K562 treated with DMSO at 1 percent for 48 hours (cell line): Measurements from ENCODE around the gene ERN1. TPM values are rescaled to one million over a fixed set of nuclear protein-coding genes. Genes with fewer than 3 reads are reported as not detected.

Experiments used
- total RNA-seq: library from RNA; unstranded; fragments of 300-600 nt; gene quantifications from 2 replicates; pipeline ENCODE4 v1.2.3, GENCODE V29; 2022; ENCODE audit warnings: low replicate concordance; ENCODE audit errors: extremely low read depth

ERN1 gene
- total RNA-seq = not detected in 2 replicates

DNA sequence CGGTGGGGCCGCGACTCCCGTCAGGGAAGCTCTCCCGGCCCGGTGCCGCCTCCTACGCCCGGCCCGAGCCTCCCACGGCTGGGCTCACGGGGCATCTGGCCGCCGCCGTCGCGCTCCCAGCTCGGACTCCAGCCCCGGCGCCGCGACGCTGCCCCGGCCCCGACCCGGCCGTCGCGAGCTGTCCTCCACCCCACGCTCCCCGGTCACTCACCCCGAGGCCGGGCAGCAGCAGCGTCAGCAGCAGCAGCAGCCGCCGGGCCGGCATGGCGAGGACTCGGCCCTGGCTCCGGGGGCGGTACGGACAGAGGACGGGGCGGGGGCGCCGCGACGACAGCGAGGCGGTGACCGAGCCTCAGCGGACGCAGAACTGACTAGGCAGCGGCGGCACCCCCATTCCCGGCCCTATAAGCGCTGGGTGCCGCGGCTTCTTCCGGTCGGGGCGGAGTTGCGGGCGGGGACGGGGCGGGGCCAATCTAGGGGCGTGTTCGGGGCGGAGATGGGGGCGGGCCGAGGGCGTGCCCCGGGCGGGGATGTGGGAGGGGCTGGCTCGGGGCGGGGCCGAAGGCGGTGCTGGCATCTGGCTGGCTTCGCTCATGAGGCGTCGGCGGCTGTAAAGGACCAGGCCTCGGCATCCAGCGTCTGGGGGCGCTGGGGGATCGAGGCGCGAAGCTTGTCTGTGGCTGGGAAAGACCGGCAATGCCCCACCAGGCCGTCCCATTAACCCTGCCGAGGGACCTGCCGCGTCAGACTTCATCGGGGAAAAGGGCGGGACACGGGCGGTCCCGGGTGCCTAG is at the start of gene ERN1:
Gene ERN1 (minus strand): TSS at position 380 of the 794 bp plus-strand sequence. CDS start 115 bp downstream, at position 265.

DNA sequence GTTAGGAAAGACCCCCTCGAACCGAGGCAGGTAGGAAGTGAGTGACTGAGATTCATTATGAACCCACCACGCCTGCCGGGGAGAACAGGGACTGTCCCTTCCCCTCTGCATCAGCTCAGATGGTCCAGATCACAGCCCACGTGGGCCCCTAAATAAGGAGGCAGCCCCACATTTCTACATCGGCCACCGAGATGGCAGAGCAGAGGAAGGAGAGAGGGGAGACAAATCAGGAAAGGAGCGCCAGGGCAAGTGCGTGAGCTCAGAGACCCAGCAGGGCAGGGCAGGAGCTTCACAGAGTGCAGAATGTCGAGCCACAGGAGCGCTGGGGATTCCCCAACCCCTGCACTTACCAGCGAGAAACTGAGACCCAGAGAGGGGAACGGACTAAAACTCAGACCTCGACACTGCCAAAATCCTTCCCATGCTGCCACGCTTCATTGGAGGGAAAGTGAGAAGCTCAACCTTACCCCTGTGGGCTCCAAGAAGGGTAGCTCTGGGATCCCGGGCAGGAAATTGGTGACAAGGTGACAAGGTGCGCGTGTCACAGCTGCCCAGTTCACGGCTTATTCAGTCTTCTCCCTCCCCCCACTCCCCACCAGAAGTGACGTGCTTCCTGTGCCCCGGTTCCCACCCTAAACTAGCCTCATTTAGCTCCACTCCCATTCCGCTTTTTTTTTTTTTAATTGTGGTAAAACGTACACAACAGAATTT is 109.7 kb downstream of the ERN1 start, which contains the start of gene ICAM2:
Gene ICAM2 (minus strand): TSS at position 578 of the 711 bp plus-strand sequence. CDS start 13,942 bp downstream, outside the sequence.

DNA sequence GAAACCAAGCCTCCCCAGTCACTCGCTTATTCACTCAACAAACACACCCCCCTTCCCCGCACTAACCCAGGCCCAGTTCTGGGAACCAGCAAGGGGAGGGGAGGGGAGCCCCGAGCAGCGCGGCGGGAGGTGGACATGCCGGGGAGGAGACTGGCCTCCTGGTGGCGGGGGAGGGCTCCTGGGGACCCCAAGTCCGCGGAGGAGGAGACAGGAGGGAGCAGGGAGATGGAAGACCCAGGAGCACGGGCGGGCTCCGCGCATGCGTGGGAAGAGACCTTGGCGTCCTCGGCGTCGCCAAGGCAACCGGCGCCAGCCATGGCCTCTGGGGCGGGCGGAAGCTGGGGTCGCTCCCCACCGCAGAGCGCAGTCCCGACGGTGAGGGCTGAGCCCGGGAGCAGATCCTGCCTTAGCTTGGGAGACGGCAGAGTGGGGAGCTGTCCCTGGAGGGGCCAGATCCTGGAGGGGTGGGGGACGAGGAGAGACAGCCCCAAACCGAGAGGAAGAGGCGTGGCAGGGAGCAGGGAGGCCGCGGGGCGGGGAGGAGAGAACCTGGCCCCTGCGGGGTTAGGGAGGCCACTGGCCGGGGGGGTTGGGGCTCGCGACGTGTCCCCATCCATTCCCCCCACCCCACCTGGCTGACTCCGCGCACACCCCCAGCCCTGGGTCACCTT is 131.8 kb downstream of the ERN1 start, which contains the start of gene PRR29:
Gene PRR29 (plus strand): TSS at position 302 of the 671 bp plus-strand sequence. CDS start 14 bp downstream, at position 316.

Other genes starting within 250 kb of the ERN1 start
- gene GH2, start 248.2 kb downstream of the ERN1 start, total RNA-seq = not detected in 2 replicates
- gene CSH1, start 233.6 kb downstream of the ERN1 start, total RNA-seq = not detected in 2 replicates
- gene CSHL1, start 218.9 kb downstream of the ERN1 start, total RNA-seq = not detected in 2 replicates
- not detected in 2 replicates for gene GH1, start 211.3 kb downstream of the ERN1 start, total RNA-seq
- not detected in 2 replicates for gene CD79B, start 197.8 kb downstream of the ERN1 start, total RNA-seq
- gene SCN4A, start 157.2 kb downstream of the ERN1 start, total RNA-seq = not detected in 2 replicates
- not detected in 2 replicates for gene PRR29, start 131.8 kb downstream of the ERN1 start, total RNA-seq
- not detected in 2 replicates for gene ICAM2, start 109.5 kb downstream of the ERN1 start, total RNA-seq
- not detected in 2 replicates for gene TEX2, start 133.1 kb upstream of the ERN1 start, total RNA-seq